ENCODE measurements around the gene INPP5D. TPM values are rescaled to one million over a fixed set of nuclear protein-coding genes. Genes with fewer than 3 reads are reported as not detected.

Gene INPP5D
- total RNA-seq, 2 donors from 2014 or later = 6.5 to 7.1 TPM

- TF ChIP-seq CTCF (IDR thresholded peaks at IDR 0.05) = no peak
- peaks cover 5% of the 10 kb centered on the region for H3K4me1 ChIP-seq
- peak overlapping the region; percentile 64 for H3K27ac ChIP-seq
- intact Hi-C loops (cut with DNase I) = no loop called here
- no peaks in the 10 kb centered on the region for H3K9me3 ChIP-seq
- H3K4me3 ChIP-seq = peak overlapping the region; percentile 40
- no peaks in the 10 kb centered on the region for H3K27me3 ChIP-seq
- peak overlapping the region; percentile 54 to 65 for H3K9ac ChIP-seq (ENCODE audit: low read depth in 2 of 2, low read length in 2 of 2)
- no peak for DNase-seq
- H3K36me3 ChIP-seq = no peaks in the 10 kb centered on the region
Measured at GRCh38 chr2:233060501-233060979, 398 bp downstream of the INPP5D start.

GRCh38 chr2:233060980-233061590 is 943 bp downstream of the INPP5D start:
- intact Hi-C loops (cut with DNase I) = no loop called here
- H3K36me3 ChIP-seq = no peaks in the 10 kb centered on the region
- H3K4me3 ChIP-seq = peak overlapping the region; percentile 40
- peak overlapping the region; percentile 64 for H3K27ac ChIP-seq
- DNase-seq = no peak
- no peaks in the 10 kb centered on the region for H3K9me3 ChIP-seq
- no peaks in the 10 kb centered on the region for H3K27me3 ChIP-seq
- H3K9ac ChIP-seq (ENCODE audit: low read depth in 2 of 2, low read length in 2 of 2) = peak overlapping the region; percentile 54 to 65
- H3K4me1 ChIP-seq = peaks cover 5% of the 10 kb centered on the region
- no peak for TF ChIP-seq CTCF (IDR thresholded peaks at IDR 0.05)

- peaks cover 5% of the 10 kb centered on the region for H3K4me1 ChIP-seq
- no peaks in the 10 kb centered on the region for H3K9me3 ChIP-seq
- no peak for DNase-seq
- intact Hi-C loops (cut with DNase I) = no loop called here
- H3K4me3 ChIP-seq = peak overlapping the region; percentile 40
- peak overlapping the region; percentile 64 for H3K27ac ChIP-seq
- no peak for TF ChIP-seq CTCF (IDR thresholded peaks at IDR 0.05)
- no peaks in the 10 kb centered on the region for H3K36me3 ChIP-seq
- H3K9ac ChIP-seq (ENCODE audit: low read depth in 2 of 2, low read length in 2 of 2) = peak overlapping the region; percentile 54 to 65
- no peaks in the 10 kb centered on the region for H3K27me3 ChIP-seq
Measured at GRCh38 chr2:233061591-233062450, 1.7 kb downstream of the INPP5D start.

GRCh38 chr2:233062451-233062850 is 2.3 kb downstream of the INPP5D start:
- Histone ChIP-seq H3K36me3 (no peaks in the 10 kb centered on the region), H3K27ac (peak overlapping the region; percentile 64), H3K4me1 (peaks cover 5% of the 10 kb centered on the region), H3K9me3 (no peaks in the 10 kb centered on the region), H3K27me3 (no peaks in the 10 kb centered on the region), H3K9ac (ENCODE audit: low read depth in 2 of 2, low read length in 2 of 2) (peak overlapping the region; percentile 54 to 65), H3K4me3 (peak overlapping the region; percentile 40)
- intact Hi-C loops (cut with DNase I) = no loop called here
- no peak for TF ChIP-seq CTCF (IDR thresholded peaks at IDR 0.05)
- DNase-seq = no peak

GRCh38 chr2:233062946-233063268 is 2.8 kb downstream of the INPP5D start:
- Histone ChIP-seq H3K27ac (peak overlapping the region; percentile 64), H3K9ac (ENCODE audit: low read depth in 2 of 2, low read length in 2 of 2) (peak overlapping the region in 1 of 2 donors; percentile 65)

More at GRCh38 chr2:233062946-233063268, 2.8 kb downstream of the INPP5D start:
- no peaks in the 10 kb centered on the region for H3K27me3 ChIP-seq
- H3K4me3 ChIP-seq = peak overlapping the region; percentile 40
- H3K9me3 ChIP-seq = no peaks in the 10 kb centered on the region
- no peak for TF ChIP-seq CTCF (IDR thresholded peaks at IDR 0.05)
- H3K4me1 ChIP-seq = peaks cover 5% of the 10 kb centered on the region
- H3K36me3 ChIP-seq = no peaks in the 10 kb centered on the region
- DNase-seq = no peak
- intact Hi-C loops (cut with DNase I) = no loop called here
